ENCODE results near the gene A2M.
"Not testable (repeated sequence)": the region's sequence is repeated elsewhere in the genome, so short reads cannot be mapped to it uniquely, and the experiment has no call there.

A2M gene
- long read RNA-seq, donor 1, full-length matches to known transcripts: 17 of 48 reads
- long read RNA-seq, donor 1, partial matches to known transcripts: 31 of 48 reads
- long read RNA-seq, donor 1, other reads (novel, unspliced or antisense): 0 of 48 reads
- long read RNA-seq, donor 2, full-length matches to known transcripts: 9 of 18 reads
- long read RNA-seq, donor 2, partial matches to known transcripts: 9 of 18 reads
- long read RNA-seq, donor 2, other reads (novel, unspliced or antisense): 0 of 18 reads
- long read RNA-seq, donor 3, full-length matches to known transcripts: 13 of 18 reads
- long read RNA-seq, donor 3, partial matches to known transcripts: 5 of 18 reads
- long read RNA-seq, donor 3, other reads (novel, unspliced or antisense): 0 of 18 reads
- long read RNA-seq, donor 4, full-length matches to known transcripts: 12 of 55 reads
- long read RNA-seq, donor 4, partial matches to known transcripts: 43 of 55 reads
- long read RNA-seq, donor 4, other reads (novel, unspliced or antisense): 0 of 55 reads
- long read RNA-seq, donor 5, full-length matches to known transcripts: 12 of 26 reads
- long read RNA-seq, donor 5, partial matches to known transcripts: 14 of 26 reads
- long read RNA-seq, donor 5, other reads (novel, unspliced or antisense): 0 of 26 reads
- long read RNA-seq, donor 6, full-length matches to known transcripts: 5 of 32 reads
- long read RNA-seq, donor 6, partial matches to known transcripts: 27 of 32 reads
- long read RNA-seq, donor 6, other reads (novel, unspliced or antisense): 0 of 32 reads
- long read RNA-seq, donor 7, full-length matches to known transcripts: 20 of 84 reads
- long read RNA-seq, donor 7, partial matches to known transcripts: 64 of 84 reads
- long read RNA-seq, donor 7, other reads (novel, unspliced or antisense): 0 of 84 reads
- long read RNA-seq, donor 8, full-length matches to known transcripts: 26 of 49 reads
- long read RNA-seq, donor 8, partial matches to known transcripts: 23 of 49 reads
- long read RNA-seq, donor 8, other reads (novel, unspliced or antisense): 0 of 49 reads

DNA sequence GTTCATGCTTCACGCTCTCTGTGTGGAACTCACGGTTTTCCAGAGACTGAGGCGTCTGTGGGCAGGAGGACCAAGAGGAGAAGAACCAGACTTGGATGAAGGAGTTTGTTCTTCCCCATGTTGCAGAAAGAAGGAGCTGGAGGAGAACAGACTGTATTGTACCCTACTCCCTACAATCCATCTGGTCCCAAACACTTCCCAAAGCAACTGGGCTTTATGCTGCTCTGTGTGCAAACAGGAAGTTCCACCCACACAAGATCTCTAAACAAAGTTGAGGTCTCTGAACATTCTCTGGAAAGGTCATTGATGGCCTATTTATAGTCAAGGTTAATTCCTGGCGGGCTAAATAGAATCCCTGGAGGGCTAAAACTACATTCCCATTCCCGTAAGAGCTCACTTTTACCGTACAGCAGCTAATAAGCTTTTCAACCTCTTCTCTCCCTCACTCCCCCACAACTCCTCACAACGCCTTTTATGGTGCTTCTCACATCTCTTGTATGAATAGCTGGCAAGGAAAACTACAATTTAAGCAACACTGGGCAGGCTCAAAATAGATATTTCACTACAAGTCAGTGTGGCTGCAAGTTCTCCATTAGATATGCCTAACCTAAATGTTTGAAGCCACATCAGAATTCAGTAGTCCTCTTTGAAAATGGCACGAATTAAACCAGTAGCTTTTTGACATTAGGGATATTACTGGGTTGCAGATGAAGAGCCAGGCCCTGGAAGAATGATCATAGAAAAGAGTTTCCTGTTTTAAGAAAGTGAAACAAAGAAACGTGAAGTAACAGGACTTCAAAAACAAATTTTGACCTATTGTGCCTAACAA lies at the start of gene A2M:
TSS of gene A2M (minus strand) at position 189 of the 829 bp plus-strand sequence. CDS start at position 119, 70 bp downstream.
- DNase-seq: peak; percentile 29

DNA sequence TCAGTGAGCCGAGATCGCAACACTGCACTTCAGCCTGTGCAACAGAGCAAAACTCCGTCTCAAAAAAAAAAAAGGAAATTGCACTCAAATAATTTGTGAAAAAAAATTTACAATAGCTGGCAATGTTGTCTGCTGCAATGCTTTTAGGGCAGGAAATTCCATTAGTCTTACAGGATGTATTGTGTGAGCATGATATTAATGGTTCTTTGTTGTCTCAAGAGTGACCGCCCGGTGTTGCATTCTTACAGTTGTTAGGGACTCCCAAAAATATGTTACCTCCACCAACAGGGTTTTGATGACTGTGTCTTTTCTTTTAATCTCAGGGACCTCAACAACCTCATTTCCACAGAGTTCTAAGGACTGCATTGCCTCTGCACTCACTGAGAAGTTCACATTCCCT lies 47.7 kb upstream of the A2M start:
- no peak for DNase-seq

DNA sequence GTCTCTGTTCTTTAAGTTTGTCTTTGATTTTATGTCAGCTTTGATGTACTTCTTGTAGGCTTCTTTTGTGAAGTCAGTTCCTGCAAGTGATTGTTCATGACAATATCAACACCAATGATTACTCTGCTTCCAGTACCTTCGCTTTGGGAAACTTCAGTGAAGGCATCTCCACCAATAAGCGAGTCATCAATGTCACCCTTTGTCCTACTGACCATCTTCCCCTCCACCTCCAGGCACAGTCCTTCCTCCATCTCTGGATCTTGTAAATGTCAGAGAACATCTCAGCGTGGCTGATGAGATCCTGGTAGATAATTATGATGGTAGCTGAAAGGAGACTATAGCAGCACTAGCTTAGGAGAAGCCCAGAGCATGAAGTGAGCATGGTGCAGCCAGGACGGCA lies 40.4 kb upstream of the A2M start:
- DNase-seq: no peak

DNA sequence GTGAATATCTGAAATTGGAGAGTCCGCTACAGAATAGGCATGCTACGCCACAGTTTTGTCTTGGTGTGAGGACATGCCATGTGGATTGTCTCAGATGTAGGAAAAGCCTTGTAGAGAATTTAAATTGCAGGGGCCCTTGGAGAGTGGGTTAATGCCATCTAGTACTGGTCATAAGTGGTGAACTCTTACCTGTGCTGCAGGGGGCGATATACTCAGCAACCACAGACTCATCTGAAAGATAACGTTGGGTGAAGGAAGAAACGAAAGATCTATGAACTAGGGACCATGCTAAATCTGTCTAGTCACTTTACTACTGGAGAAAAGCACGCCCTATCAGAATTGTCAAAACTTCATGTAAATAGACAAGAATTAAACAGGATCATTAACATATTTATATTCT lies 33.7 kb upstream of the A2M start:
- no peak for DNase-seq

DNA sequence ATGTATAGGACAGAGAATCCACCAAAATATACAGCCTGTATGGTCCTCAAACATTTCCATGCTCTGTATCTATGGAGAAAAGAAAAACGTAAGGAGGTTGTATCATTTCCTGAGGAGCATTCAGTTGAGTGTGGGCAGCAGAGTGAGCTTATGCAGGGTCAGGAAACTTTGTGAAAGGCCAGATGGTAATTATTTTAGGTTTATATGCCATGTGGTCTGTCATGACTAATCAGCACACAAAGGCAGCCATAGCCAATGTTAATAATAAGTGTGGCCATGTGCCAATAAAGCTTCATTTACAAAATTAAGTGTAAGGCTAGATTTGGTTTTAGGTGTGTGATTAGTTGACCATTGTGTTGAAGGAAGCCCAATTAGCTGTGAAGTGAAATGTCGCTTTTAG lies 33.2 kb upstream of the A2M start:
- DNase-seq: no peak

DNA sequence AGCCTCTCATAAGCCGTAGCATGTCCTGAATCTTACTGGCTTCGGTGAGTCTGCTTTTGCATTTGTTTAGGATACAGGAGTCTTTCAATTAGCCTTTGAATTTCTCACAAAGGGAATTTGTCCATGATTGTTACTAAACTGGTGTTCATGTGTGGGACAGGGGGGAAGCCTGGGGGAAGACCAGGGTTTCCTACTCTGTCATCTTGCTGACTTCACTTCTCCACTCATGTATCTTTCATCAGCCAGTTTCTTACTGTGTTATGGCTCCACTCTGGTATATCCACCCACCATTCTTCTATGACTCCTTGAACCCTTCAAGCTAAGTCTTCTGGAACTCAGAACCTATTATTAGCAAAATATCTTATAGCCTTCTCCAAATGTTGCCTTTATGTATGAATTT lies 31.7 kb upstream of the A2M start:
- DNase-seq: no peak

DNA sequence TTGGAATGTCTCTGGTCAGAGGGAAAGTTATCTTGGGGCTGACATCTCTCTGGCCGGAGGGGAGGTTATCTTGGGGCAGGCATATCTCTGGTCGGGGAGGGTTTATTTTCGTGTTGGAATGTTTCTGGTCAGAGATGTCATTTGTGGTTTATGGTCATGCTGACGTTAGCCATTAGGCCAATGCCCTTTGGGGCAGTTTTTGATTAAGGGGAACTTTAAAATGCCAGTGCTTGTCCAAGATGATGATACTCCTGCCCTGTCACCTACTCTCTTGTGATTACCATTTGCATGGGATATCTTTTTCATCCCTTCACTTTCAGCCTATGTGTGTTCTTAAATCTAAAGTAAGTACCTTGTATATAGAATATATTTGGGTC lies 29.0 kb upstream of the A2M start:
- DNase-seq: no peak

DNA sequence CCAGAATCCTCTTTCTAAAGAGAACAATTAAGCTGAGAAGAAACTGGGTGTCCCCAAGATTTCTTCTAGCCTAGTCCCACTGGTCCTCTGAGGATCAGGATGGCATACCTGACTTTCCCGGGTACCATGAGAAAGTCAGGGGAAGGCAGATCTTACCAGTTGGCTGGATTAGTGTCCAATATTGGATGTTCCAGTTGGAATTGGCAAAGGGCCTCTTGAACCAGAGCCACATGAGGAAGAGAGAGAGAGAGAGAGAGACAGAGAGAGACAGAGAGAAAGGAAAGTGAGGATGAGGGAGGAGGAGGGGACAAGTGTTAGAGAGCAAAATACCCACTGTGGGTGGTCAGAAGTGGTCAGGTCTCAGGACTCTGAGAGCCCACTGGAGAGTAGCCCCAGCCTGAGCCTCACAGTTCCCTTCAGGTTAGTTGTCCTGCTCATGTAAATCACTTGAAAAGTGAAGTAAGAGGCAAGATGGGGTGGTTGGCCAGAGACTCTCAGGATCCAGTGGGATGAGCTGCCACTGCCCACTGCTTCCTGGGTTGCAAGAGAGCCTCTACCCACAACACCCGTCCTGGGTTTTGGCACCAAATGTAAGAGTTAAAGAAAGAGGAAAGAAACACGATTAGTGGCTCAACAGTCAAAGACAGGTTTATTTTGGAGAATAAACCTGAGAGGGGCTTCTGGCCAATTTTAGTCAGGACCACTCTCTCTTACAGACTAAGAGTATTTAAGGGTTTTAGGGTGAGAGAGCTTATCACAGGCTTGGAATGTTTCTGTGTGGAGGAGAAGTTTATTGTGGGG lies 28.4 kb upstream of the A2M start:
- DNase-seq: no peak

DNA sequence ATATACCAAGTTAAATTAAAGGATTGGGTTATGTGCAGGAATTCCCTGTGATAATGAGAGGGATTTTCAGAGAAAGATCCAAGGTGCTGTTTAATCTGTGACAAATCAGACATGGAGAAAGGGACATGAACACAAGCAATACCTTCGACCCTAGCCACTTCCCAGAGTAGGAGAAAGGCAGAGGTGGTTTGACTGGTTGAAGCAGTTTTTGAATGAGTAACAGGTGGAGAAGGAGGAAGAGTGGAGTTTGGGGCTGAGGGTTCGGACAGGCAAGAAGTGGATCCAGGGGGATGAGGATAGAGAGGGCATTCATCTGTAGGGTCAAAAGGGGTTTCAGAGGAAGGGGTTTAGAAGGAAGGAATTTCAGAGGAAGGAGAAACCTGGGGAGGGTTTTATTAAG lies 27.4 kb upstream of the A2M start:
- DNase-seq: no peak

DNA sequence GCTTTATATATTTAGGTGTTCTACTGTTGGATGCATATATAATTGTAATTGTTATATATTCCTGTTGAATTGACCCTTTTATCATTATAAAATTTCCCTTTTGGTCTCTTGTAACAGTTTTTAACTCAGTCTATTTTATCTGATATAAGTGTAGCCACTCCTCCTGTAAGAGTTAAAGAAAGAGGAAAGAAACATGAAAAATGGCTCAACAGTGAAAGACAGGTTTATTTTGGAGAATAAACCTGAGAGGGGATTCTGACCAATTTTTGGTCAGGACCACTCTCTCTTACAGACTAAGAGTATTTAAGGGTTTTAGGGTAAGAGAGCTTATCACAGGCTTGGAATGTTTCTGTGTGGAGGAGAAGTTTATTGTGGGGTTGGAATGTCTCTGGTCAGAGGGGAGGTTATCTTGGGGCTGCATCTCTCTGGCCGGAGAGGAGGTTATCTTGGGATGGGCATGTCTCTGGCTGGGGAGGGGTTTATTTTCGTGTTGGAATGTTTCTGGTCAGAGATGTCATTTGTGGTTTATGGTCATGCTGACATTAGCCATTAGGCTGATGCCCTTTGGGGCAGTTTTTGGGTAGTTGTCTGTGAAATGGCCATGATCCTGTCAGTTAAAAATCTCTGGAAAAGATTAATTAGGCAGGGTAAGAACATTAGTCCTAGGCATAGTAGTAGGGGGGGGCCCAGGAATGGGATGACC lies 24.0 kb upstream of the A2M start:
- DNase-seq: not testable (repeated sequence)

DNA sequence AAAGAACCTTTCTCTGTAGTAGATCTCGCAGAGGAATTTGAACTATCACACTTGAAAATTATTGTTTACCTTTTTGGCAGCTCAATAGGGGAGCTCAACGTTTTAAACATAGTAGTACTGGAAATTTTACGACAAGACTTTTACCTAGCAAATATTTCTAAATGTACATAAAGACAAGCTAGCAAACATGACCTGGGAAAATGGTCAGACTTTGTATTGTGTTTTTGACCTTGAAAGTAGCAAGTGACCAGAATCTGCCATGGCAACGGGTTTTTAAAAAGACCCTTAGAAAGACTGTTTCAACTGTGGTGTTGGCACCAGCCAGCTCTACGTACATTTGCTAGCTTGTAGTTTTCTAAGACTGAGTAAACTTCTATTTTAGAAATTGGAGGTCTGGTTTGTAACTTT lies 20.2 kb upstream of the A2M start:
- no peak for DNase-seq

DNA sequence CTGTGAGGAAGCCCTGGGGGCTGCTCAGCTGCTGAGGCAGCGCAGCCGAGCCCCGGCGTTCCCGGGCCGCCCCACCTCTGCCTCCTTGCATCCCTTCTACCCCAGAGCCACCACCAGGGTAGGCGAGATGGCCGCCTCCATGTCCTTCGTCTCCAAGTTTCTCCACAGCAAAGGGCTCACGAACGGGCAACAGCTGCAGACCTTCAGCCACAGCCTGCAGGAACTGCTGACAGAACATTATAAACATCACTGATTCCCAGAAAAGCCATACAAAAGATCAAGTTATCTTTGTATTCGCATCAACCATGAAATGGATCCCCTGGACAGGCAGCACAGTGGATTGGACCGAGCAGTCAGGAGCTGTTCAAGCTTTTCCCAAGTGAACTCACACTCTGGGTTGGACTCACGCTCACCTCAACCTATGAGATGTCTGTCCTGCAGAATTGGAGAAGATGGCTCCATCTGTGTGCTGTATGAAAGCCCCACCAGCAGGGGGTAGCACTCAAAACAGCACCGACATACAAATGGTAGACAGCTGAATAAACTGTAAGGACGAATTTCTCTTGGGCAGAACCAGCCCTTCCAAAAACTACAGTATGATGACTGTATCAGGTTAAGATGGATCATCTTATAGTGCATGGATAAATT lies 19.4 kb upstream of the A2M start:
- peak; percentile 41 for DNase-seq

DNA sequence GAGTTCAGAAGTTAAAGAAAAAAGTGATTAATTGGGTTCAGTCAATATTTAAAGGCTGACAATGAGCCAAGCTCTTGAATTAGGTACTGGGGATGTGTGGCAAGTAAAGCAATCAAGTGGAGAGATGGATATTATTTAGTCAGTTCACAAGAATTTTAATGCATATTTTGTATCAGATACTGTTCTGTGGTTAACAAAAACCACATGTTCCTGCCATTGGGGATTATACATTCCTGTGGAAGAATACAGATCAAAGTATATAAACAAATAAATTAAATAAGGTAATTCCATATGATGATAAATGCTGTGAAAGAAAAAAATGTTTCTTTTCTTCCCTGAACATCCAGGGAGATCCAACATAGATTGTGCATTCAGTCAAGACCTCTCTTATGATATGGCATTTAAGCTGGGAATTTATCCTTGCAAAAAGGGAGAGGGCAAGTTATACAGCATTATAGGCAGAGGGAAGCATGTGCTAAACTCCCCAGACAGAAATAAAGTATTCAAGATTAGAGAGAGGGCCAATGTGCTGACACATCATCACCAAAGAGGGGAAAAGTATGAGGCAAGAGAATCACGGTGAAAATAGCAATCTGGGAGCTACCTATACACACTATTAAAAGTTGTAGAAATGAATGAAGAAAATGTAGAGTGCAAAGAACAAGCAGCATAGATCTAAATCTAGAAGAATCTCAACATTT lies 17.6 kb upstream of the A2M start:
- no peak for DNase-seq

DNA sequence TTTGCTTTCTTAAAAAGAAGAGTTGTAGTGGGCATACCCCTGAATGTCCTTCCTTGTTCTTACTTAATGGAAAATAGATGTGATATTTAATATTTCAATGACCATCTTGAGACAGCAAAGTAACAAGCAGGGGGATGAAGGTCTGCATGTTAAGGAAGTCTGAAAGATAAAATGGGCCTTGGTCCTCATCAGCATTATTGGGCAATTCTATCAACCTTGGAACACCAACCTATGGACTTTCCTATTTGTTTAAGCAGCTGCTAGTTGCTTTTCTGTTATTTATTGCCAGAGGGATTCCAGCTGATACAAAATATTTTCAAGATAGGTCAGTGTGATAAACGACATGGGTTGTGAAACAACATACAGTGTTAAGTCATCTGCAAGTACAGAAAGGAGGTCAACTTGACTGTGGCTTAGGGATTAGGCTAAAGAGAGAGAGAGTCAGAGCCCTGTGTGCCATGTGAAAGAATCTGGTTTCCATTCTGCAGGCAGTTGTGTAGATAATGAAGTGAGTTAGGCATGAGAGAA lies 16.4 kb upstream of the A2M start:
- DNase-seq: no peak

DNA sequence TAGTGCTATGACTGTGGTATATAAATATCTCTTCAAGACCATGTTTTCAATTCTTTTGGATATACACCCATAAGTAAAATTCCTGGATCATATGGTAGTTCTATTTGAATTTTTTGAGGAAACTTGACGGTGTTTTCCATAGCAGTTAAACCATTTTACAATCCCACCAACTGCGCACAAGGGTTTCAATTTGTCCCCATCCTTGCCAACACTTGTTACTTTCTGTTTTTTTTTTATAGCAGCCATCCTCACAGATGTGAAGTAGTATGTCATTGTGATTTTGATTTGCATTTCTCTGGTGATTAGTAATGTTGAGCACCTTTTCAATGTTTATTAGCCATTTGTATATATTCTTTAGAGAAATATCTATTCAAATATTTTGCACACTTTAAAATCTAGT lies 14.5 kb upstream of the A2M start:
- no peak for DNase-seq

DNA sequence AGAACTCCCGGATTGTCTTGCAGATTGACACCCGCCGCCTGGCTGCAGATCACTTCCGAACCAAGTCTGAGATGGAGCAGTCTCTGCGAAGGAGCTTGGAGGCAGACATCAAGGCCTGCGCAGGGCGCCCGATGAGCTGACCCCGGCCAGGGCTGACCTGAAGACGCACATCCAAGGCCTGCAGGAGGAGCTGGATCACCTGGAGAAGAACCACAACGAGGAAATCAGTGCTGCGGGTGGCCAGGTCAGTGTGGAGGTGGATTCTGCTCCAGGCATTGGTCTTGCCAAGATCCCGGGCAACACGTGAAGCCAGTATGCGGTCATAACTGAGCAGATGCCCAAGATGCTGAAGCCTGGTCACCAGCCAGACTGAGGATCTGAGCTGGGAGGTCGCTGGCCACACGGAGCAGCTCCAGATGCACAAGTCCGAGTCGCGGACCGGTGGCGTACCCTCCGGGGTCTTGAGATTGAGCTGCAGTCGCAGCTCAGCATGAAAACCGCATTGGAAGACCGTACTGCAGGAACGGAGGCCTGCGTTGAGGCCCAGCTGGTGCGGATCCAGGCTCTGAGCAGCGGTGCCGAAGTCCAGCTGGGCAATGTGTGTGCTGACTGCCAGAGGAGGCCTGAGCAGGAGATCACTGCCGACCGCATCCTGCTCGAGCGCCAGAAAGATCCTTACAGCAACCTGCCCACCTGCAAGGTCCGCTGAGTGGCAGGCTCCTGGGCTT lies 12.4 kb upstream of the A2M start:
- no peak for DNase-seq

DNA sequence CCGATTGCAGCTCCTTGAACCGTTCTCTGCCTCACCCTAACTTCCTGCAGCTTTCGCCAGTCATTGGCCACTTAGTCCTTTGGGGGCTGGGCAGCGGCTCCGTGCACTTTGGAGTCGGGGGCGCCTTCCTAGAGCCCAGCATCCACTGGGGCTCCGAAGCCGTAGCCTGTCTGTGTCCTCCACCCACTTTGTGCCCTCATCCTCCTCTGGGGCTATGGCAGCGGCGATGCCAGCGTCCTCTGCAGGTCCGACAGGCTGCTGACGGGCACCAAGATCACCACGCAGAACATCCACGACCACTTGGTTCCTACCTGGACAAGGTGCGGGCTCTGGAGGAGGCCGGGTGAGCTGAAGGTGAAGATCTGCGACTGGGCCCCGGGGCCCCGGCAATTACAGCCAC lies 11.8 kb upstream of the A2M start:
- DNase-seq: no peak

DNA sequence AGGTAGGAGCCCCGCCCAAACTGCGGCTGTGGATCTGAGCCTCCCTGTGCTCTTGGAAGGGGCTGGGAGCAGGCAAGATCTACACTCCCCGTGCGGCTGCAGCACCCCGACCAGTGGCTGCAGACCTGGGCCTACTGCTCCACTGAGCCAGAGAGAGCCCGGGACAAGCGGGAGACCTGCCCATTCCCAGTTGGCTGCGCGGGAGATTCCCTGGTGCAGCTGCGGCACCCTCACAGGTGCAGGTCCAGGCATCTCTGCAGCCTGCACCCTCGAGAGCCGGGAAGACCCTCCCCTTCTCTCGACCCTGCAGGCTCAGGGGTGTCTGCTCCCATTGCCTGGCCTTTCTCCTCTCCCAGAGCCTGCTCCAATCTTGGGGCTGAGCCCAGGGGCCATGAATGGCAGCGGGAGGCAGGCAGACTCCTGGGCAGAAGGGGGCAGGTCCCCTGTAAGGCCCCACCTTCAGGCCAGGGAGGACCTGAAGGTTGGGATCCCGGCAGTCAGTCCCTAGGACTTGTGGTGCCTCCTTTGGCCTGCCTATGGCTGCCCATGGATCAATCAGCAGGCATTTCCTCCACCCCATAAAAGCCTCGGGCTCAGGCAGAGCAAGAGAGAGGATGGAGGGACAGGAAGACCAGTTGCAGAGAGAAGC lies 8.8 kb upstream of the A2M start:
- no peak for DNase-seq

Data from right kidney (tissue), 9 donors.